NCI-H1105 (cell line): Measurements from ENCODE around the gene MYBBP1A.

Experiments
- DNase-seq: peaks from one replicate; lab custom pipeline; 2025; lab: John Stamatoyannopoulos, UW

Gene MYBBP1A

GRCh38 chr17:4516735-4517134 is 38.4 kb downstream of the MYBBP1A start:
- DNase-seq: no peak

GRCh38 chr17:4515501-4515900 is 39.7 kb downstream of the MYBBP1A start:
- peak; percentile 56 for DNase-seq

DNA sequence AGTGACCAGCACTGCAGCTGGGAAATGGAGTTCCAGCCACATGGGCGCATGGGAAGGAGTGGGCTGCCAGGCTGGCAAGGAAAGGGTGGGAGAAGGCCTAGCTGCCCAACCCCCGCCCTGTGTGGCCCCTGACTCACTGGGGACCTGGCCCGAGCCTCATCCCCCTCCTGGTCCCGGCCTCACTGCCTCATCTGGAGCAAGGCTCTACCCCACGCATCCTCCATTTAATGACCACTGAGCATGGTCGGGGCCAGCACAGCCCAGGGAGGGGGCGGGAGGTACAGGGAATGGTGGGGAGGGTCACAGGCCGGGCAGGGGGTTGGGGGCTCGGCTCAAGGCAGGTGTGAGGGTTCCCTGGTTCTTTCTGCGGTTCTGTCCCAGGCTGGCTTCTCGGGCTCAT is 40.4 kb downstream of the MYBBP1A start:
- DNase-seq: no peak

GRCh38 chr17:4514206-4514605 is 41.0 kb downstream of the MYBBP1A start:
- DNase-seq: no peak

DNA sequence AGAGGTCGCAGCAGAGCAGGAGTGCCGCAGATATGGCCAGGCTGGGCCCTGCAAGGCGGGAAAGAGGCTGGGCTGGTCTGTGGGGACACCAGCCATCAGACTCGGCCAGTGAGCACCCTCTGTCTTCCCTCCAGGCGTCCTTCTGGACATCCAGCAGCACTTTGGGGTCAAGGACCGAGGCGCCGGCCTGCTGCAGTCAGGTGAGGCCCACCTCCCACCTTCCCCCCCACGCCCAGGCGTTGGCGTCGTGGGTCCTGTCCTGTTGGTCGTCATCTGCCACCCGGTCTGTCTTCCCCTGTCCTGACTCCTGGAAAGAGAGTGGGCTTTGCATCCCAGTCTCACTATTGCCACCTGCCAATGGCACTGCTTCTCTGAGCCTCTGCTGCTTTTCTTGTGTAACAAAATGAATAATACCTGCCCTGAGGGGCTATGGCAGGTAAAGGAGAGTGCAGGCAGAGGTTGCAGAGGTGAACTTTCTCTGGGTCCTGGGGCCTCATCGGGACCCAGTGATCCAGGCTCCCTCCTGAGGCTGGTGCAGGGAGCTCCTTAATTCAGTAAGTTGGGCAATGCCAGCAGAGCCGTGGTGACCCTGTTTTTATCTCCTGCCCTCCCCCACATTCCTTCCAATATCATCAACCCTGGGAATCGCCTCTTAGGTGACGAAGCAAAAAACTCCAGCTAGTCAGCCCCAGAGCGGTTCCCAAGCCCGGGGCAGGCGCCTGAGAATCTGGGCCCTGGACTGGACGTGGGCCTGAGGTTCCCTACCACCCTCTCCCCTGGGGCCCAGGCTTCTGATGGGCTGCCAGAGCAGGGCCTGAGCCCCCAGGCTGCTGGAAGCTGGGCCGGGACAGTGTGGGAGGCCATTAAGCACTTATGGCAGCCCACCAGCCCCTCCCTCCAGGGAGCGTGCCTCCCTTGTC is 41.8 kb downstream of the MYBBP1A start:
- no peak for DNase-seq

GRCh38 chr17:4512156-4513112 is 42.8 kb downstream of the MYBBP1A start:
- no peak for DNase-seq

DNA sequence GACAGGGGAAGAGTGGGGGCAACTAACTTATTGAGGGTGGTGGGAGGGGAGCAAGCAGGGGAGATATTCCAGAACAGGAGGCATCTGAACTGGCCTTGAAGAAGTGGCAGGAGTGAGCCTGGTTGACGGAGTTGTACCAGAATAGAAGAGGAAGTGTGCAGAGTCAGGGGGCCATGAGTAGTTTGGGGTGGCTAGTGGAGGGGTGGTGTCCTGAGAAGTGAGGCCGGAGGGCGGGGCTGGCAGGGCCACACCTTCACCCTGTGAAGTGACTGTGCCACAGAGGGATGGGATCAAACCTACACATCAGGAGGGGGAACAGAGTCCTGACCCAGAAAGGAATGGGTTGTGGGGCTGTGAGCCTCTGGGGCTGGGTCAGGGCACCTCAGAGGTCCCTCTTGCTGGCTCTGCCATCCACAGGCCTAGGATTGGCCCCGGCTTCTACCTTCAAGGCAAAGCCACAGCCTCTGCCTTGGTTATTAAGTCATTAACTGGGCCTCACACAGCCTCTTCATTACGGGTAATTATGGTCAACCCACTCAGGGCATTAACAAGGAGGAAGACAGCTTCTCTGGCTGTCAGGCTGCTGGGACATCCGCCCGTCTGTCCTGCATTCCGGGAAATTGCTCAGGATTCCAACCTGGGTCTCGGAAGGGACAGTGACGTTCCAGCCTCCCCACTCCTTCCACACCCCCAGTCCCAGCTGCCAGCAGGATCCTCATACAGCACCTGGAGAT is 43.8 kb downstream of the MYBBP1A start:
- DNase-seq: no peak

DNA sequence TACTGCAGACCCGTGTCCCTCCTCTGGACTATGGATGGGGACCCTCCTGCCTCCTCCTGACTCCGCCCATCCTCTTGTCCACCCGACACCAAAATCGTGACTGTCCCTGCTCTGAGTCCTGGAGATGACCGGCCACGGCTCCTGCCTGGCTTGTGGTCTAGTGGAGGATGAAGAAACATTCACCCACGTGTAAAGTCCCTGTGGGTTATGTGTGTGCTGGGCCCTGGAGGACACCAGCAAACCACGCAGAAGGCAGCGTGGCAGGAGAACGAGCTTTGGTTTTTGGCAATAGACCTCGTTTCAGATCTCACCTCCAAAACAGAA is 44.6 kb downstream of the MYBBP1A start:
- DNase-seq: no peak

DNA sequence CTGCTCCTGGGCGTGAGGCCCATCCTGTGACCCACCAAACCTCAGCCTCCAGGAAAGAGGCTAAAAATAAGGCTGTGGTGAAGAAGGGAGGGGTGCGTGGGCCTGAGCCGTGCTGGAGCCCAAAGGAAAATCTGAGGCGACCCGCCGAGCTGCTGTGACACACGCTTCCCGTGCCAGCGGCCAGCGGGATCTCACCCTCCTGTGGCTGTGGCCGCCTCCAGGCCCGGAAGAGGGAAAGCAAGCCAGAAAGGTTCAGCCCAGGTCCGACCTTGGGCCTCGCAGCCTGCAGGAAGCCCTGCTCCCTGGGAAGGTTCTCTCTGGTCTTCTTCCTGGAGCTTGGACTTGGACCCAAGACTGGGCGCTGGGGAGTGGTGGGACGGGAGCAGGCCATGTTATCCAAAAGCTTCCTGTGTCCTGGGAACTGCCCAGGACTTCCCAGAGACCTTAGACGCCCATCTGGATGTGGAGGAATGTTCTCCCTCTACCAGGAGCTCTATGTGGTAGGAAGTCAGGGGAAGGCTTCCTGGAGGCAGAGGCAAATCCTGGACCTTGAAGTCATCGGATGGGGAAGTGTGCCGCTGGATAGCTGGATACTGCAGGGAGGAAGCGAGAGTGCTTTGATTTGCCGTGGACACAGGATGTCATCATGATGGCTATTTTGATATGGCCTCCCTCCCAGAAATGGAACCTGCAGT is 45.1 kb downstream of the MYBBP1A start:
- DNase-seq: no peak

GRCh38 chr17:4509401-4509800 is 45.8 kb downstream of the MYBBP1A start:
- DNase-seq: no peak

DNA sequence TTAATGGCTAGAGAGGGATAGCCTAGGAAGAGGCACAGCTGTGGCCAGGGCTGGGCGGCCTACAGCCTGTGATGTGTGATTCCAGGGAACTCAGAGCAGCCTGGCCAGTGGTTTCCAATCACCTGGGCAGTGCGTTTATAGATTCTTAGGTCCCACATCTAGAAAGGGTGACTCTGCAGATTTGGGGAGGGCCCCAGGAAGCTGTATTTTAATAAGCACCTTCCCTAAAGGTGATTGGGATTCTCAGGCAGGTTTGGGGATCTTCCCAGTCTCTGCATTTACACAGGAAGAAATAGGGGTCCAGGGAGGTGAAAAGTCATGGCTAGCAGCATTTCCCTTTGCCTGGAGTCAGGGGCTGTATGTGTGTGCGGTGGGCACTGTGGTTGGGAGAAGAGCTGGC is 47.0 kb downstream of the MYBBP1A start:
- DNase-seq: no peak

DNA sequence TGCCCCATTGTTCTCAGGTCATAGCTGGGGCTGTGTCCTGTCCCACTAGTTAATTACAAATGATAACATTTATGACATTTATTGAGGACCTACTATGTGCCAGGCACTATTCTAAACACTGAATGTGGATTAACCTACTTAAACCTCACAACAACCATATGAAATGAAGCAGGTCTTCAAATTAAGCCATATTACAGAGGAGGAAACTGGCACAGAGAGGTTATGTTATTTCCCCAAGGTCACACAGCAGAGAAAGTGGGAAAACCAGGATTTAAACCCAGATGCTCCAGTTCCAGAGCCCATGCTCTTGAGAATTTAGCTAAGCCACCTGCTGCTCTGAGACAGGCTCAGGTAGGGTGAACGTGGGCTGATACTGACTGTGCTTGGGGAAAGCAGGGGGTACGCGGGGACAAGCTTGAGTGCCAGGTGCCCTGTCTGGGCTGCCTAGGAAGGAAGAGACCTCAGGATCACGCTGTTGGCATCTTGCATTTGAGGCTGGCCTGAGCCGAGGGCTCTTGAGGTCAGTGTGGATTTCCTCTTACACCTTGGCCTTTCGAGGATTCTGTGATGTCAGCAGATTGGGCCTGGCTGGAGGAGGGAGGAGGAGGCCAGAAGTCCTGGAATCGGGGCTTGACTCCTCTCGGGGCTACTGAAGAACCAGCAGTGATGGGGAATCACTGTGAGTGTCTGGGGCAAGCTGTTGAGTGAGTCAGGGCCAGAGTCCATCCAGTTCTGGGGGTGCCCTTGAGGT is 47.6 kb downstream of the MYBBP1A start:
- no peak for DNase-seq

DNA sequence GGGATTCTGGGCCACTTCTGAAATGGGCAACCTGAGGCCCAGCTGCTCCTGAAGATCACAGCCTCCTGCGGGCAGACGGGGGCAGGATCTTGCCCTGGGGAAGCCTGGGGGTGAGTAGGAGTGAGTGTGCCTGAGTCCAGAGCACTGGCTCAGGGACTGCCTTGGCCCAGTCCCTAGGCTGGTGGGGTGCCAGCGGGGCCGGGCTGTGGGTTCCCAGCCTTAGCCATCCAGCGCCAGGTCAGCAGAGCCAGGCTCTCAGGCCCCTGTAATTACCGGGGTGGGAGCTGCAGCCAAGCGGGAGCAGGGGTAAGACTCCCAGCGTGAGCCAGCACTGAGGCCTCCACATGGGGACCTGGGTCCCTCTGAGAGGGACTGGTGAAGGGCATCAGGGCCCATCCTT is 48.3 kb downstream of the MYBBP1A start:
- DNase-seq: no peak

DNA sequence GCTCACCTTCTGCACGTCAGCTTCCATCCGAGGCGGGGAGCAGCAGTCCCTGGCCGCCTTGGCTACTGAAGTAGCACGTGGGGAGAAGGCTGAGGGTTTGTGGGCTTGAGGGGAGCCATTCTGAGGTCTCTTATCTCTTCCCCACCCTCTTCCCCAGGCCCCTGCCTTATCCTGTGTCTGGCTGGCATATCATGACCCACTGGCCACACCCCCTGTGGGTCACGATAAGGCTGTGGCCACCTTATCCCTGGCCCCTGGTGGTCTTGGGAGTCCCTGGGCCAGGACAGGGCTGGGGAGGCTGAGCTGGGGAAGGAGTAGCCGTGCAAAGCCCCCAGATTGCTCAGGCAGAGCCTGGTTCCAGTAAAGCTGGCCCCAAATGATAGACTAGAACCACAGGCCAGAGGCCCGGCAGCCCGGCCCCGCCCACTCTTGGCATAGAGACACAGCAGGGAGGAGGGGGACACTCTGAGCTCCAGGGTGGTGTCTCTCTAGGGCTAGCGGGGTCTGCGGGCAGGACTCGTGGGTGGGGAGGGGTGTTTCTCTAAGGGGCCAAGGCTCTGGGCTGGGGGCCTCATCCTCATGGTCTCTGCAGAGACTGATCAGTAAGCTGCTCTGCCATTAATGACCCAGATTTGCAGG is 48.9 kb downstream of the MYBBP1A start:
- DNase-seq: no peak

DNA sequence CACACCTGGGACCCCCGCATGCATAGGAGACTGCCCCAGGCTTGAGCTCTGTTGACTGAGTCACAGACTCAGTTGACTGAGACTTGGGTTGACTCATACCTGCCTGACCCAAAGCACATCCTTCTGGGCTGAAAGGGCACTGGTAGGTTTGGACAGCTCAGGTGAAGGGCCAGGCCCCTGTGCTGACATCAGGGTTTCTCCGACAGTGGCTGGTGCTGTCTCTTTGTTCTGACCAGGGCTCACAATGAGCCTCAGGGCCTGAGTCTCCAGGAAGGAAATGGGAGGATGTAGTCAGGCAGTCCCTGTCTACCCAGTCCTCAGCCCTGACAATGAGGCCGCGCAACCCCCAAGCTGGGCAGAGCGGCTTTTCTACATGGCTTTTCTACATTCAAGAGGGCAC is 50.0 kb downstream of the MYBBP1A start:
- no peak for DNase-seq

GRCh38 chr17:4504188-4504587 is 51.0 kb downstream of the MYBBP1A start:
- DNase-seq: no peak

- DNase-seq: no peak
These were observed 51.7 kb downstream of the MYBBP1A start for GRCh38 chr17:4503283-4504025.

GRCh38 chr17:4502466-4503154 is 52.6 kb downstream of the MYBBP1A start:
- DNase-seq: no peak

DNA sequence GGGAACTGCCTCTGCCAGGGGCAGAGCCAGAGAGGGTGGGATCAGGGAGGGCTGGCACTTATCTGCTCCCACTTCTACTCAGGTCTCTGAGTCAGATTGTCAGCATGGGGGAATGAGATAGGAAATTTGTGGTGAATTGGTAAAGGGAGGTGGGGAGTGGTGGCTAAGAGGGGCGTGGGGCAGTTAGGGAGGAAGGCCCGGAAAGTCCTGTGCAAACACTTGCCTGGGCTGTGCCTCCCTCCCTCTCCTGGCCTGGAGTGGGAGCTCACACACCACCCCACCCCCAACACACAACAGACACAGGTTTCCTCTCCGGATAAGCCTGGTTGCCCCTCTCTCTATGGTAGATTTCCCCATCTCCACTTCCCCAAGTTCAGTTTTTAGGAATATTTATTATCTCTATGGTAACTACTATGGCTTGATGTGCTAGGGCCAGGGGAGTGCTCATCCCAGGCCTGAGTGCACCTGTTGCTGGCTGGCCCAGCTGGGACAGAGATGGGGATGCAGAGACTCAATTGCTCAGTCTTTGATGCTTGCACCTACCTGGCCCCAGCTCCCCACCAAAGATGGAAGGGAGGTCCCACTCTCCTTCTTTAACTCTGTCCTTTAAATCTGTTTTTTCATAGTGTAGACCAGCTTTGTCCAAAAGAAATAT is 53.8 kb downstream of the MYBBP1A start:
- no peak for DNase-seq
